Stimulated activated CD8-positive, alpha-beta memory T cell treated with anti-CD3 and anti-CD28 coated beads, Interleukin-7, amount 100 ng/mL, for 48 hours (primary cell): ENCODE results near the gene C6orf15.

Experiments used
- DNase-seq, 2 donors: peaks; one replicate each; pipeline ENCODE4 v3.0.0-alpha.2; 2020; ENCODE audit warnings: low read depth in 1 of 2; ENCODE audit errors: extremely low read depth in 1 of 2

The C6orf15 gene

DNA sequence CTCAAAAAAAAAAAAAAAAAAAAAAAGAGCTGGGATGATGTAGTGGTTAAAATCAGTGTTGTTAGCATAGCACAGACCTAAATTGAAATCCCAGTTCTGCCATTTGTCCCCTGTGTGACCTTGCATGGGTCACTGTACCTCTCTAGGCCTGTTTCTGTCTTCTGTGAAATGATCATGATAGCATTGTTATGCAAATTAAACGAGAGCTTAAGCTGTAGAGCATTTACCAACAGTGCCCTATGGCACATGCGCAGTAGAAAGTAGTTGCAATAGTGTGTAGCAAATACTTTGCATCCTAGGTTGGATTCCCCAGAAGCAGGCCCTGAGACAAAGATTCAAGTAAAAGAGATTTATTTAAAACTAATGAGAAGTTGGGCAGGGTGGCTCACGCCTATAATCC lies 19.2 kb upstream of the C6orf15 start:
- DNase-seq = no peak

DNA sequence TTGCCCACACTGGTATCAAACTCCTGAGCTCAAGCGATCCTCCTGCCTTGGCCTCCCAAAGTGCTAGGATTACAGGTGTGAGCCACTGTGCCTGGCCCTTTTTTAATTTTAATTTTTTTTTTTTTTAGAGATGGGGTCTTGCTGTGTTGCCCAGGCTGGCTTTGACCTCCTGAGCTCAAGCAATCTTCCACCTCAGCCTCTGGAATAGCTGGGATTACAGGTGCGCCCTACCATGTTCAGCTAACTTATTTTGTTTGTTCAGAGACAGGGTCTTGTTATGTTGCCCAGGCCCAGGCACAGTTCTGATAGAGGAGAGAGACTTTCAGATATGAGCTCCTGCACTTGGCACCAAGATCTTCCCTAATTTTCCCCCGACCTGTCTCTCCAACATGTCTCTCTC lies 18.4 kb upstream of the C6orf15 start:
- DNase-seq = no peak

DNA sequence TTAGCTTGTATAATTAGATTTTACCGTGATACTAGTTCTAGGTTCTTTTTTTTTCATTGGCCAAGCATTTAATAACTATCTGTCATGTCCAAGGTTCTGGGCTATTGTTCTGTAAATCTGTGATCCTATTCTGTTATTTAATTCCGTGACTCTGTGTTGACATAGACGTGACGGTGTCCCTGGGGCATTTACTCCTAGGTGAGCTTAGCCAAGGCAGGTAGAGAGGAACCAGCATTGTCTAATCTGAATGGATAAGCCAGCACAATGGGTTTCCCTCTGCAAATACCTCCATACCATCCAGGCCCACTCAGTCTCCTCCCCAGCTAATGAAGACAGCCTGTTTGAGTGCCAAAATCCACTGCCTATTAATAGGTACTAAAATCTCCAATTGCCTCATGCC lies 16.8 kb upstream of the C6orf15 start:
- no peak for DNase-seq

DNA sequence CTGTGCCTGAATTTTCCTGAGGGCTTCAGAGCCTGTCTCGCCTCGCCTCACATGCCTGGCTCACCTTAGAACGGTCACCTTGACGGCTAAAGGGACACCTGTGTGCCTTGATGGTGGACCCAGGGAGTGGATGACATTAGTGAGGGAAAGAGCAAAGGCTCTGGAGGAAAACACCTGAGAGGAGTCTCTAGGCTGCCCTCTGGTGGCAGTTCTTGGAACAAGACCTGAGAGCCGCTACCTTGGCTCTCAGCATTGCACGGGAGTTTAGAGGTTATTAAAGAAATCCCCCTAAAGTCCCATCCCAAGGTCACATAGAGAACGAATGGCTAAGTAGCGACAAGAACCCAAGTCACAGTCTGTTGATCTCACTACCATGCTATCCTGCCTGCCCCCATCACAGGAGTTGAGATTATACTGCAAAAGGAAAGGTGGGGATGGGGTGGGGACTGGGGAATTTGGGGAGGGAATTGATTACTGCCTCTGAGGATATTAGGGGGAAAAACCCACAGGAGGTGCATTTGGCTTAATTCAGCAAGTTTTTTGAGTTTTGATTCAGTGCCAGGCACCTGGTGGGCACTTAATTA lies 15.8 kb upstream of the C6orf15 start:
- DNase-seq = peak; percentile 24 to 26

DNA sequence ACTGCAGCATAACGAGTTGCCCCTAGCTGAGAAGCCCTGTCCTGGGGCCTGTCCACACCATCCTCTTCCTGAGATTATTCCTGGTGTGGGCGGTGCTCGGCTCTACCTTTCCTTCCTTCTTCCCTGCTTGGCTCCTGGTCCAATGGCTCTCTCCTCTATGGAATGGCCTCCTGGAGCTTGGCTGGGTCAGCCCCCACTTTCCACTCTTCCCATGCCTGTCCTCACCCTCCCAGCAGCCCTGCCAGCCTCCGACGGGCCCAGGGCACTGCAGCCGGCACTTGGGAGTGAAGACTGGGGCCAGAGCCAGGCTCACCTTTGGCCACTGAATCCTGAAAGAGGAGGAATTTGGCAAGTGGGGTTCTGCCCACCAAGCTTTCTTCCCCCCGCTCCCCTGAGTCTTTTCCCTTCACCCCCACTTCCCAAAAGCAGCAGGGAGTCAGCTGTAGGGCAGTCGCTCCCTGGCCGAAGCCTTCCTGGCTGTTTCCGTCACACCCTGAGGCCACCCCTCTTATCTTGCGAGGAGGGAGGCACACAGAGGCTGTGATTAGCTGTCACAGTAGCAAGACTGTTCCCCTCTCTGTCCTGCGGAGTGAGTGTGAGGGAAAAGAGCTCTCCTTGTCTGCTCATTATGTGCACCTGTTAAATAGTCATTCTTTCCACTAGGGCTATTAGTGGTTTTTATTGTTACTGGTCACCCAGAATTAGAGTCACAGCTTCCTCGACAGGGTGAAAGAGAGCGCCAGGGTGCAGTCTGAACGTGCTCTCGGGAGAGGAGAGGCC lies 14.2 kb upstream of the C6orf15 start:
- no peak for DNase-seq

DNA sequence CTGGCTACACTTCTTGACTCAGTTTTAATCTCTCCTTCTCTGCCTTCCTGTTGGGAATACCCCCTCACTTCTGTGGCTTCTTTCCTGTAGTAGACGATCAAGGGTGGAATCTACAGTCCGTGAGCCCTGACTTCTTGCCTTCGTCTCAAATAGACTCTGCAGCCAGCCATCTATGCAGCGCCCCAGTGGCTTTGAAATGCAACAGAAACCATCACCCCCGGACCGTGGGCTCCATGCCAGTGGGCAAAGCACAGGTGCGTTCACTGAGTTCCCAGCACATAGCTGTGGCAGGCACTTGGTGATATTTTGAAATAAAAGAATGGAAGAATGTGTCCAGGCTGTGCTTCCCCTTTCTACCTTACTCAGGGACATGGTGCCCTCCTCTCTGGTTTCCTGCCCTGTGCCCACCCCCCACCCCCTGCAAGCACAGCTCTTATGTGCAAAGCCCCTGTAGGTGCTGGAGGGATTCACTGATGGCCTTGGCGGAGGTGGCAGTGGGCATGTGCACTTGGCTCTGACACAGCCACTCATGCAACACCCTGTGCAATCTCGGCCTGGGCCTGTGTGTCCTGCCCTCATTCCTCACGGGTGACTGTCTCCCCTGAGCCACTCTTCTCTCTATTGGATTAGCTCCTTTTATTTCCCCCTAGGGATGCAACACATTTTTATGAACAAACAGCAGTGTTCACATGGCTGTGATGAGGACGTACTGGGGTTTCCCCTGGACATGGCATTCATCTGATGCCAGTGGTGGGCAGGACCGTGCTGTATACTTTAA lies 13.4 kb upstream of the C6orf15 start:
- DNase-seq = no peak

DNA sequence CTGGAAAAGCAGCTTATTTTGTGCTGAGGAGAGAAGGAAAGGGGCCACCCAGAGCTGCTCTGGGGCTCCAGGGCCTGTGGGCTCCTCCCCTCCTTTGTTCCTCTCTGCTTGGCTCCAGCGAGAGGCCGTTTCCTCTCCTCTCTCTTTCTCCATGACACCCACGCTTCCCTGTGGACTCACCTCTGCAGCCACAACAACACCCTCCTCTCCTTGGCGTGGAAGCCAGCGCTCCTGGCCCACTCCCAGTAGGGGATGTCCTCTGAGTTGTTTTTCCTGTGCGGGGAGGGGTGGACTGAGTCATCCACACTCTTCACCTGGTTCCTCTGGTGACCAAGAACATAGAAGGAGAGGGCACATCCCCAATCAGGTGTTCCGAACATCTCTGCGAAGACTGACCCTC lies 12.8 kb upstream of the C6orf15 start:
- DNase-seq = no peak

DNA sequence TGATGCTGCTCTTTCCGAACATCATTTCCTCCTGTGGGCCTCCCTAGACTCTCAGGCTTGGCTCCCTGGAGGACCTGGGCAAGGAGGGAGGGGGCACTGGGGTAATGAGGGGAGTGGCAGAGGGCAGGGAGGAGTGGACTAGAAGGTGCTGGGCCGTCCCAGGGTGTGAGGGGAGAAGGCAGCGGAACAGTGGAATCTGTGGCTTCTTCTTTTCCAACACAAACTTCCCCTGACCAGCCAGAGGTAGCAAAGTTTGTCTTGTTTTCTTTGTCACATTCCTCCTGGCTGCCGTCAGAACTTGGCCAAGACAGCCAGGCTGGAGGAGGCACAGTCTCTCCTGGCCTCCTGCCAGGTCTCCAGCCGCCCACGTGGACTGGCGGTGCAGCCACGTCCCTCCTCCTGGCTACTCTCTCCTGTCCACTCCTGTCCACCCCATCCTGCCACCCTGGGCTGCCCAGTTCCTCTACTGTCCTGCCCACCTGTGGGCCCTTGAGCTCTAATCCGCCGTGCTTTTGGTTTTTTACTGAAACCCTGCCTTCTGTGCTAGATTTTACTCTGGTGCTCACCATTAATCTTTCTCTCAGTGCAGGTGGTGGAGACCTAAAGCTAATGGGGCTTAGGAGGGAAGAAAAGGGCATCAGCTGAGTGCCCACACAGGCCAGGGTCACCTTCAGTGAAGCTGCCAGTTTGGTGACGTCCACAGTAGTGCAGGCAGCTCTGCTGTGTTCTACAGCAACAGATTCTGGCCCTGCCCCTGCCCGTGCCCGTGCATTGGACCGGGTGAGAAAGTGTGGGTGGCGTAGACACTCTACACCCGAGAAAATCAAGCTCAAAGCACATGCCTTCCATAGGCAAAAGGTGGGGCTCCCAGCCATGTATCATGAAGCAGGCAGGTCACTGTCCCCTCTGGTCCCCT lies 10.7 kb upstream of the C6orf15 start:
- DNase-seq = no peak

DNA sequence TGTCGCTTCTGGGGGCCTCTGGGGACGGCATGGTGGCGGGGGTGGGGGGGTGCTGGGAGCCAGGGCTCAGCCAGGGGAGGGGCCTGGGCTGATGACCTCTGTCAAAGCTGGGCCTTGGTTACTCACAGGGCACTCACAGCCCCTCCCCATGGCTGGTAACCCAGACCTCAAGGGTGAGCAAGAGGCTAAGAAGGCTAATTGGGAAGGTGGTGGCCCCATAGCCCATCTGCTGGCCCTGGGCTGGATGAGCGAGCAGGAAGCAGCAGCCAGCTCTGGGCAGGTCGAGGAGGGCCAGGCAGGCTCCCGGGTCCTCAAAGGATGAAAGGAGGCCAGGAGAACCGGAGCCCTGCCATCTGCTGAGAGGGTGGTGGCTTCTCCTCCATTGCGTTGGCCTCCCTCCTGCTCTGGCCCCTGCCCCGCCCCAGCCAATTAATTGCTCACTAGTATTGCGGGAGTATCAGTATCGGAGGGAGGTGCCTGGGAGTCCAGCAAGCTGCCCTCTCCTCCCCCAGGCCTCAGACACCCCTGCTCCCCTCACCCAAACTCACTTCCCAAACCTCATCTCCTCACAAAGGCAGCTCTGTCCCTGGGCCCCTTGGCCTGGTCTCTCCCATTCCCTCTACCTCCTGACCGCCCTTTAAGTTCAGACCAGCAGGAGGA lies 8.9 kb upstream of the C6orf15 start:
- no peak for DNase-seq

DNA sequence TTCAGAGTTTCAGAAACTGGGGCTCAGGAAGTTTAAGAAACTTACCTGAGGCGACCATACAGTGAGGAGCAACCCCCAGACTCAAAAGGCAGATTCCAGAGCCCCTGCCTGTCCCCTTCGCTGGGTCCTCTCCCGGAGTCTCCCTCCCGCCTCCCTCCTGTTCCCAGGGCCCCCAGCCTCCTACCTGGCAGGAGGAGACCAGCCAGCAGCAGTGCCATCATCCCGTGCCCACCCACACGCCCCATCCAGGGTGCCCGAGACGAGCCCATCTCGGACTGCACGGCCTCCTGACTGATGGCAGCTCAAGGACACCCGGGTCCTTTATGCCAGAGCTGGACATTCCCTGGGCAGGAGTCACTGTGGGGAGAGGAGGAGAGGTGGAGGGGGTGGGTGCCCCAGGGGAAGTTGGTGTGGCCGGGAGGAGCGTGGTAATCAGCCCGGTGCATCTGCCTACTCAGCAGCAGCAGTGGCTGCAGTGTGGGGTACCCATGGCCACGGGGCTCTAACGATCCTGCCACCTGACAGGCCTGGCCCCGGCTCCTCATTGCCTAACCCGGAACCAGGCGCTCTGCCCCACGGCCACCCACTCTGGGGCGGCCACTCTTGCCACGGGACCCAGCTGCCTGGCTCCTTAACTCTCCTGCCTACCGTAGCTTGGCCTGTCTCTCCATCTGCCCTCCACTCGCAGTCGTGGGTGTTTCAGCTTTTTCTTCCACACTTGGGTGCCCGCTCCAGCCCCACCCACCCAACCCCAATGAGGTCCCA lies 8.0 kb upstream of the C6orf15 start, which contains the start of gene CDSN:
Gene CDSN, minus strand, starts transcription at position 296 of the 765 bp plus-strand sequence. Its CDS starts 27 bp downstream, at position 269.
- no peak for DNase-seq

DNA sequence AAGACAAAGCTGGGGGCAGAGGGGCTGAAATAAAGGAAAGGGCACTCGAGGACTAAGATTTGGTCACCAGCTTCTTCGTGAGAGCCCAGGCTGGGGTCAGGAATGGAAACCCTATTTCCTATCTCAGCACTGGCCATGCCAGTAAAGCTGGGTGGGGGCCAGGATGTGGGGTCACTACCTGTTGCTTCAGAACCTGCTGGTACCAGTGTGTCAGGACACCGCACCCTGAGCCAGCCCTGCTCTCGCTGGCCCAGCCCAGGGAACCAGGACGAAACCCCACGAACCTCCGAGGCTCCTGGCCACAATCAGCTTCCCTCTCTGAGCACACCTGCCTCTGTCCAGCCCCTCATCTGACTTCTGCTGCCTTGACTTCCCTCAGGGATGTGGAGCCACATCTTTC lies 5.8 kb upstream of the C6orf15 start:
- no peak for DNase-seq

DNA sequence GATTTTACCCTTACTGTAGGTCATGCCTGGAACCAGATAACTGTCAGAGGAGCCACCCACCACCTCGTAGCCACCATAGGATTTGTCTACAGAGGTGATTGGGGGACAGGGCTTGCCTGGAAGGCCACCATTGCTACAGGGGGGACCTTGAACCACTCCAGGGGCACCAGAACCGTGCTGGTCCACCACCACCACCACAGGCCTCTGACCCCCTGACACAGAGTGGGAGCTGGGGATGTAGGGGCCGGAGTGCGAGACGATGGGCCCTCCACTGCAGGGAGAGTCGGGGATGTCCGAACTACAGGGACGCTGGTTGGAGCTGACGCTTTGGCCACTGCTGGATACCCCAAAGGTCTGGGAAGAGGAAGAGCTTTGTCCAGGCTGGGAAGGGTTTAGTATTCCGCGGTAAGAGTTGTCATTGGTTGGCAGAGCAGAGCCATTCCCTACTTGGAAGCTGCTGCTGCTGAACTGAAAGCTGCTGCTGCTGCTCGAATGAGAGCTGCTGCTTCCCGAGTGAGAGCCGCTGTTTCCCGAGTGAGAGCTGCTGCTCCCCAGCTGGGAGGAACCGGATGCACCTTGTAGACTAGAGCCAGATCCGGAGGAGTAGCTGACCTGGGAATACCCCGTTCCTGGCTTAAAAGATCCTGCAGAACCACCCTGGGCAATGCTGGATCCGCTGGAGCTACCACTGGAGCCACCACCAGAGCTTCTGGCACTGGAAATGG lies 4.4 kb upstream of the C6orf15 start:
- no peak for DNase-seq

DNA sequence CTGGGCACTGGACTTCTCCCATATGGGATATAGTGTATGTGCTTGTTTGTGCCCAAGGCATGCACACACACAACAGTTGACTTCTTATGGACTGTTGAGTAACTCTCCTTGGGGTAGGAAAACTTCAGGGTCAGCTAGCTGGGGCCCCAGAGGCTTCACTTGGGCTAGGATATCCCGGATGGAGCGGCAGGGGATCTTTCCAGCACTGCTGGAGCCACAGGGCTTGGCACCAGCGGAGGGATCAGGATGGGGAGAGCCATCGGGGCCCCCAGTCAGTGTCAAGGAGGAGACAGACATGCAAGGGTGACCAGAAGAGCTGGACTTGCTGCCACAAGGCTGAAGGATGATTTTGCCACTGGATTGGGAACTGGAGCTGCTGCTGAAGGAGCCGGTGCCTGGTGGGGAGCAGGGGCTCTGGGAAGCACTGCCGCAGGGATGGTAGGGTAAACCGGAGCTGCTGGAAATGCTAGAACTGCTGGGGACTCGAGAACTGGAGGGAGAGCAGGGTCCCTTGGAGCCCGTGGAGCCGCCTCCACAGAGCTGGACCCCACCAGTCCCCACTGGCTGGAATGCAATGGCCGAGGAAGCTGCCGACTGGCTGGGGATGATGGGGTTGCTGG lies 3.7 kb upstream of the C6orf15 start:
- DNase-seq = no peak

DNA sequence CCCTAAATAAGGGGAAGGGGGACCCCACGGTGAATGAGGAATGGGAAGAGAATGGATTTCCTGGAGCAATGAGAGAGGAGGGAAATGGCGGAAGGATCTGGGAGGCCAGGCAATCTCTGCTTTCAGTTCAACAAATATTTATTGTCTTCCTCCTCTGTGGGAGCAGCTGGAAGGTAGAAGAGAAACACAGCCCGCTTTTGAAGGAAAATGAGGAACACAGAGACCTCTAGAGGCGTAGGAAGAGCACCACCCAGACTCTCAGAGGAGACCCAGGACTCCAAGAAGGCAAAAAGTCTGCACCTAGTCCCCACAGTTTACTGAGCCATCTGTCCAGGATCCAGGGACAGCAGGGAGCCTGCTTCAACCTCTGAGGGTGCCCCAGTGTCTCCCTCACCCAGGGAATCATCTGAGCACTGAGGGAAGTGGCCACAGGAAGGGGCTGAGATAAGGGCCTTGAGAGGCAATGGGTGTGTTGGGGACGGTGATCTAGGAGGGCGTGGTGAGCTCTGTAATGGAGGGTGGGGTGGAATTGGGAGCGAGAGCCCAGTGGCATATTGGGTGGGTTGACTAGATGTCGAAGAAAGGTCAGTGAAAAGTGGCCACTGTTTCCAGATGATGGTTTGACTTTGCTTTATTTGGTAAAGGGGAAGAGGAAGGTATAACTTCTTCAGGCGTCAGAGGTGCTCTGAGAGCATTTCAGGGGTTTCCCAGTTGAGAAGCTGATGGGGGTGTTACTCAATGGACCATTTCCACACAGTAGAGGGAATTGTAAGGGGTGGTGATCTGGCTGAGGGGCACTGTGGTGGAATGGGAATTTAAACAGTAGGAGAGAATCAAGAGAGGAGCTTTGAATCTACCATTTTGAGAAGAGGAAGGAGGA lies 2.8 kb upstream of the C6orf15 start:
- DNase-seq = no peak

DNA sequence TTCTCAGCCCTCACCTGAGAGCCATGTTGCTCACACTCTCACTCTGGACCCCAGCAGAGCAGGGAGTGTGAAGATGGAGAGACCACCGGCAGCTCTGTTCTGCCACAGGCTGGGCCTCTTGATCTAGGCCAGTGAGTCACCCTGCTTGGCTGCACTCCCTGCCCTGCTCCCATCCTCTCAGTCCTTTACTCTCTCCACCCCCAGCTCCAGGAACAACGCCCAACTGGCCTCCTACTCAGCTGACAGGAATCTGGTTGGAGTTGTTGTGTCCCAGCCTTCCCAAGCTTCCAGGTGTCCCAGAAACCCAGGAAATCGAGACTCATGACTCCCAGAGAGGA lies 2.1 kb upstream of the C6orf15 start, which contains the start of gene PSORS1C1:
Gene PSORS1C1, plus strand, starts transcription at position 260 of the 338 bp plus-strand sequence. CDS start 14,833 bp downstream, outside the sequence.
- DNase-seq = no peak

DNA sequence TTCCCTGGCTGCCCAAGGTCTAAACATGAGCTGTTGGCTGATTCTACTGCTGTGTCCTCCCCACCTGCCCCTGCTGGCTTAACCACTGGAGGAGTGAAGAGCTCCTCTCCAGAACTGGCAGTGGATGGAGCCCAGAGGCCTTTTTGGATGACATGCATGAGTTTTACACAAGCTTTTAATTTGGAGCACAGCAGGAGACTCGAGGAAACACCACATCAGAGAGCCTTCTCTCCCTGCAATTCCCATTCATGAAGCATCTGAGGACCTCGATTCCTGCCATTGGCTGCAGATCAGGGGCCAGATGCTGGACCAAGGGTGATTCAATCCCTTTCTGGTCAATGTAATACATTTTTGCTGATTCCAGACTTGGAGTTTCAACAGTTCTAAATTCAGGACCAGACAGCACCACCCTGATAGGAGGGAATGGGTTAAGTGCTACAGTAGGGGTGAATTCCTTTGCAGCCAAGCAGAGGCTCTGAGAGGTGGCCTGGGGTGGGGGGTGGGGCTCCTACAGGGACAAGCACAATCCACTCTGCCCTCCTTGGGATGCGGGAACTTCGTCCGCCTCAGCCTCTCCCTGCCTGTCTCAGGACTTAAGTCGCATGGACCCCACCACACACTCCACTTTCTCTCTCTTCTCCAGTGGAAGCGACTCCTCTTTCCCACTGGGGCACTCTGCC lies 1.6 kb upstream of the C6orf15 start:
- DNase-seq = no peak

DNA sequence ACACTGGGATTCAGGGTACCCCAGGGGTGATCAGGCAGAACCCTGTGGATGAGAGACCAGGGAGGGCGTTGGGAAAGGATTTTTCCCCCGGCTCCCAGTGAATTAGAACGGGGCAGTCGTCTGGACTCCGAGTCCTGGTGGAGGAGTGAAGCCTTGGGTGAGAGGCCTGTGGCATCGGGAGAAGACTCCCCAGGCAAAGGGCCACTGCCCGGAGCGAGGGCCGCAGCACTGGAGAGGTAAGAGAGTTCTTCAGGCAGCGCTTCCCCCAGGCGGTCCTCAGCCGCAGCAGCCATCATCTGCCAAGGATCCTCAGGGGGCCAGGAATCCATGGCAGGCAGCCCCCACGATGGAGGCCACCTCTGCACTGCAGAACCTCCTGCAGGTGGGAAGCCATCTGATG lies 663 bp downstream of the C6orf15 start:
- DNase-seq = no peak
